GM18870 (cell line): ENCODE measurements around the gene CLPTM1L.
"Not testable (repeated sequence)": the region's sequence is repeated elsewhere in the genome, so short reads cannot be mapped to it uniquely, and the experiment has no call there.

Experiments
- ATAC-seq: cut with Tn5 transposase; IDR thresholded peaks from one replicate; pipeline ENCODE4 v1.9.1; 2021; ENCODE audit warnings: moderate library complexity; ENCODE audit not compliant: unreplicated experiment

Gene CLPTM1L

GRCh38 chr5:1360367-1360766 is 15.5 kb upstream of the CLPTM1L start:
- not testable (repeated sequence) for ATAC-seq

DNA sequence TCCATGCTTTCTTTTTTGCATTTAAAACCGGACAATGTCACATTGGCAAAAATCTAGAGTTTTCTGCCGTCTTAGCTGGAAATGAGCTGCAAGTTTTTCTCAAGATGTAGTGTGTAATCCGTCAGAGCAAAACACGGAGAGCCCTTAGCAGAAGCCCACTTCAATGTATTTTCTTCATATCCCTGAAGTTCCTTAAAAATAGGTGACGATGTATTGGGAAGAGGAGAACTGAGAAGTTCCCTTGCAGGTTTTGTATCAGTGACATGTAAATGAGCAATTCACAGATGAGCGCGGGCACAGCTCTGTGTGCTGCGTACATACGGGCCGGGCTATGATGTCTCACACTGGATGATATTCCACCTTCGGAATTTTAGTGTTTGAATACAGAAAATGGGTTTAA is 14.8 kb upstream of the CLPTM1L start:
- ATAC-seq, result no peak

GRCh38 chr5:1359031-1359645 is 14.2 kb upstream of the CLPTM1L start:
- no peak for ATAC-seq

DNA sequence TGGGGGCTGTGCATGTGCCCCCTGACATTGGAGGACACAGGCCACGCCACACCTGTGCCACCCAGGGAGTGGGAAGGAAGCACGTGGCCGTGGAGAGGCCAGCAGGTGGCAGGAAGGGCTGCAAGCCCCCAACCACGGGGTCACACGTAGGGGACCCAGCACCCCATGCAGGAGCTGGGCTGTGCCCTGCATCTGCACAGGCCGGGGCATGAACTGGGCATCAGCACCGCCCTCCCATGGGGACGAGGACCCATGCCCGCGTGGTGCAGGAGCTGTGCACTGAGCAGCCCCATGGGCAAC is 13.8 kb upstream of the CLPTM1L start:
- no peak for ATAC-seq

DNA sequence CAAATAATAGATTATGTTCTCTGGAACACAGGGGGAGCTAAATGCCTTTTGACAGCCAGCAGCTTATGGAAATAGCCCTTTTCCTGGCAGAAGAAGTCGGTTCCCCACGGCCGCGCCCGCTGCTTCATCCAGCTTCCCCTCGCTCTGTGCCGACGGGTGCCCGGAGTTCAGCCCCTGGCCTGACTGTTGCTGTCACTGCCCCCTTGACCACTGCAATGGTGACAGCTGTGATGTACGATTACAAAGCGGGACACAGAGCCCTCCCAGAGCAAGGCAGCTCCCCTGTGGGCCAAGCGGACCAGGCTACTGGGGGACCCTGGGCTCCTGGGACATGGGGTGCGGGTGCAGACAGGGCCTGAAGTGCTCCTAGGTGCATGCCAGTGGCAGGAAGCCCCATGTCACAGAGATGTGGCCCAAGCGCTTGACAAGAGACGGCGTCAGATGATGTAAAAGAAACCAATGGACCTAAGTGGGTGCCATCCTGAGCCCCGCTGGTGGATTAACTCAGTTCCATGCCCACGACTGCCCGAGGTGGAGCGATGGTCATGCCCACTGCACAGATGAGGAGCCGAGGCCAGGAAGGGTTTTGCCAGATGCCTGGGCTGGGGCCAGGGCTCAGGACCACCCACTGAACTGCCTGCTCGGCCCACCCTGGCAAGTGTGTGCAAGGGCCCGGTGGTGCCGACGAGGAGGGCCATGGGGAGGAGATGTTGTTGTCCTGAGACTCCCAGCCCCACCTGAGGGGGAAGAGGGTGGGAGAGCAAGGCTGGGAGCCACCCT is 13.2 kb upstream of the CLPTM1L start:
- ATAC-seq, result no peak

DNA sequence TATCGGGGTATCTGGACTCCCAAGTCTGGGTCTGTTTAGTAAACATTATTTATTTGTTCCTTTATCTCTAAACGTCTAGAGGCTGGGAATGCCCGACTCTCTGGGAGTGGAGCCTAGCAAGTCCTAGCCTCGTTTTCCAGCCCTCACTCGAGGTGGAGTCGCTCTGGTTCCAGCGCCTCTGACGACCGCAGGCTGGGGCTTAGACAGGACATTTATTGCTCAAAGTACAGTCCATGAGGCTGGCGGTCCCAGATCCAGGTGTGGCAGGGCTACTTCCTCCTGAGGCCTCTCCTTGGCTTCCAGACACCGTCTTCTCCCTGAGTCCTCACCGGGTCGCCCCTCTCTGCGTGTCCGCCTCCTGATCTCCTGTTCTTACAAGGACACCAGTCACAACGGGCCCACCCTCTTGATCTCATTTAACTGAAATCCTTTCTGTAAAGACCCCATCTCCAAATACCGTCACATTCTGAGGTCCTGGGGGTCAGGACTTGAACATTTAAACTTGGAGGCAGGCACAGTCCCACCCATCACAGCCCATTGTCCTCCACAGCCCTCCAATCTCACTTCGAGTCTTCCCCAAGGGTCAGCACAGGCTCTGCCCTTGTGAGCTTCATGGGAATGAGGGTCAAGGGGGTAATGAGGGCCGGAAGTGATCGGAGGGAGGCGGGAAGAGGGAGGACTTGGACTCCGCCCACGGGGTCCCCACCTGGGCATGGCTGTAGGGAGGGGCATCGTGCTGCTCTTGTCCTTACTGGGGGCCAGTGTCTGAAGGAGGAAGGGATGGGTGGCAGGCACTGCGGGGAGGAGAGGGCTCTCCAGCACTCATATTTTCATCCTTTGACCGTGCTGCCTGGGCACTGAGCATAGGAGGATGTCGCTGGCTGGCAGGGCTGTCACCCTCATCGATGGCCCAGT is 12.2 kb upstream of the CLPTM1L start:
- ATAC-seq, result no peak

- no peak for ATAC-seq
These were observed 9.7 kb upstream of the CLPTM1L start for GRCh38 chr5:1354576-1354975.

GRCh38 chr5:1352231-1353219 is 7.6 kb upstream of the CLPTM1L start:
- ATAC-seq, result no peak

DNA sequence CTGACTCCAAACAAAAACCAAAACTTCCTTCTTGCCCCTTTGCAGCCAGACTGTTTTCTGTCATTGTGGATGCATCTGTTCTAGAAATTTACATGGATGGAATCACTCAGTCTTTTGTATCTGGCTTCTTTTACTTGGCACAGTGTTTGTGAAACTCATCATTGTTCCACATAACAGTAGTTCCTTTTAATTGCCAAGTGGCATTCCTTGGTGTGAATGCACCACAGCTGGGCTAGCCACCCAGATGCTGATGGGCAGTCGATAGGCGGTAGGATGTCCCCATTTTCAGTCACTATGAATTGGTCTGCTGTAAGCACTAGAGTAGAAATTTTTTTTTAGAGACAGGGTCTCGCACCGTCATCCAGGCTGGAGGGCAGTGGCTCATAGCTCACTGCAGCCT is 6.3 kb upstream of the CLPTM1L start:
- no peak for ATAC-seq

DNA sequence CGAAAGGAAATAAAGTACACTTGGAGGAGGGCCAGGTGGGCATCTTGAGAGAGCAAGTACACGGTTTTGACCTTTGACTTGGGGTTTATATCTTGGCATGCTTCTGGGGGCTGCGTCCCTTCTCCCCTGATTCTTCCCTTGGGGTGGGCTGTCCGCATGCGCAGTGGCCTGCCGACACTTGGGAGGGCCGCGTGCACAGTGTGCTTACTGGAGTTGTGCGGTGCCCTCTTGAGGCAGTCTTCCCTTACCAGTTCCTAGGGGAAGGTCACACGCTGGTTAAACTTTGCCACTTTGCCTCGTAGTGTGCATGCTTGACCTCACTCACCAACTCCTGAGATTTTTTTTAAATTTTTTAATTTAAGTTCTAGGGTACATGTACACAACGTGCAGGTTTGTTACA is 4.3 kb upstream of the CLPTM1L start:
- ATAC-seq, result no peak

DNA sequence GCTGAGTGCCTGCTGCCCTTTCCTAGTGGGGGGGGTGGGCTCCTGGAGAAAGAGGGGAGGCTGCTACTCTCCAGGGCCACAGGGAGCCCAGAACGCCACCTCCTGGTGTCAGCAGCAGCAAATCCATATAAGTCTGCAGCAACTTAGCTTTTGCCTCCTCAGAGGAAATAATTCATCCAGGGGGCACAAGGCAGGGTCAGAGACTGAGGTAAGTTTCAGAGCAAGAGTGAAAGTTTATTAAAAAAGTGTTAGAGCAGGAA is 4.0 kb upstream of the CLPTM1L start:
- ATAC-seq, result no peak

- no peak for ATAC-seq
These were observed 2.7 kb upstream of the CLPTM1L start for GRCh38 chr5:1347571-1347970.

GRCh38 chr5:1346627-1347440 is 1.9 kb upstream of the CLPTM1L start:
- no peak for ATAC-seq

GRCh38 chr5:1345876-1346626 is 1.2 kb upstream of the CLPTM1L start:
- no peak for ATAC-seq

DNA sequence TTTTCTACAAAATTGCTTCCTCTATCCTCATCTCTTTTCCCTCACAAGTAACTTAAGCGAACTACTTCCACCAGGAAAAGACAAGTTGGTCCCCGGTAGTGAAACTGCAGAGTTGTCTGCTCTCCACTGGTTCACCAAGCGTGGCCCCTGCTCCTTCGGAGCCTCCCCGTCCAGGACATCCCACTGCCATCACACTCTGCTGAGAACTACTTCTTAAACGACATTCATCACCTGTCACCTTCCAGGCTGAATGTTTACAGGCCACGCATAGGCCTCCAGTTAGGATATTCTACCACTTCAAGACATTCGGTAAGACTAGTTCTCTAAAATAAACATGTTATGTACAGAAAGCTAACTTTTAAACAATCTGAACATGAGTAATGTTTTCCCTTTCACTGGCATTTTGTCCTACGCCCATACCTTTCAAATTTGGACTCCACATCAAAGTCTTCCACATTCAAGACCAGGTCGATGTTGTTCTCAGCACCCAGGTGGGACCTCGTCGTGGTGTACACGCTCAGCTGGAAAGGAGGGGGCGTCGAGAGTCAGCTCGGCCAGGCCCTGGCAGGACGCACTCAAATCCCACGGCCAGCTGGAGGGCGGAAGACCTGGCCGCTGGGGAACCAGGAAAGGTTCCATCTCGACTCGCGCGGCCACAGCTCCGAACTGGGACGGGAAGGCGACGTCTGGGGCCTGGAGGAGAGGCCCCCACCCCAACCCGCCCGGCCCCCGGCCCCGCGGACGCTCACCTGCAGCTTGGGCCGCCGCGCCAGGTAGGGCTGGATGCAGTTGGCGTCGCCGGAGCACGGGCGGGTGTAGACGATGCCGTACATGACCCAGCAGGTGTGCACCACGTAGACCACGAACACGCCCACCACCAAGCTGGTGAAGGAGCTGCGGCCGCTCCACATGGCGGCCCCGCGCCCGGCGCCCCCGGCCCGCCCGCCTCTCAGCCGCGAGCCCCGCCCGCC is 683 bp downstream of the CLPTM1L start:
- no peak for ATAC-seq

- ATAC-seq, result no peak
These were observed 1.6 kb downstream of the CLPTM1L start for GRCh38 chr5:1343315-1343751.

DNA sequence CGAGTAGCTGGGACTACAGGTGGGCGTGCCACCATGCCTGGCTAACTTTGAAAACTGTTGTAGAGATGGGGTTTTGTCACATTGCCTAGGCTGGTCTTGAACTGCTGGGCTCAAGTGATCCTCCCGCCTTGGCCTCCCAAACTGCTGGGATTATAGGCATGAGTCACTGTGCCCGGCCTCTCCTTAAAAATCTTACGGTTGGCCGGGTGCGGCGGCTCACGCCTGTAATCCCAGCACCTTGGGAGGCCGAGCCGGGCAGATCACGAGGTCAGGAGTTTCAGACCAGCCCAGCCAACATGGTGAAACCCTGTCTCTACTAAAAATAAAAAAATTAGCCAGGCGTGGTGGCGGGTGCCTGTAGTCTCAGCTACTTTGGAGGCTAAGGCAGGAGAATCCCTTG is 2.2 kb downstream of the CLPTM1L start:
- not testable (repeated sequence) for ATAC-seq

- ATAC-seq, result no peak
These were observed 2.6 kb downstream of the CLPTM1L start for GRCh38 chr5:1342268-1342667.
